HG02884 (cell line): ENCODE measurements around the gene BCAS1.
A peak's percentile ranks its signal among the peaks of the same experiment; 100 is the strongest.

Source experiments
- ATAC-seq: cut with Tn5 transposase; IDR thresholded peaks from one replicate; pipeline ENCODE4 v1.9.1; 2021; ENCODE audit warnings: mild to moderate bottlenecking, moderate library complexity; ENCODE audit not compliant: unreplicated experiment

The BCAS1 gene

GRCh38 chr20:54078296-54078984, 8.0 kb upstream of the BCAS1 start:
- no peak for ATAC-seq

- no peak for ATAC-seq
These were observed 5.9 kb upstream of the BCAS1 start for GRCh38 chr20:54076259-54076658.

- no peak for ATAC-seq
These were observed 4.9 kb upstream of the BCAS1 start for GRCh38 chr20:54075322-54075721.

- ATAC-seq = no peak
These were observed 4.1 kb upstream of the BCAS1 start for GRCh38 chr20:54074511-54074910.

- no peak for ATAC-seq
These were observed 2.9 kb upstream of the BCAS1 start for GRCh38 chr20:54073288-54073687.

- ATAC-seq = no peak
These were observed 858 bp downstream of the BCAS1 start for GRCh38 chr20:54069501-54069971.

- no peak for ATAC-seq
These were observed 1.4 kb downstream of the BCAS1 start for GRCh38 chr20:54068966-54069365.

GRCh38 chr20:54068495-54068894, 1.9 kb downstream of the BCAS1 start:
- no peak for ATAC-seq

GRCh38 chr20:54067606-54068174, 2.7 kb downstream of the BCAS1 start:
- peak; percentile 40 for ATAC-seq

- ATAC-seq = no peak
These were observed 4.8 kb downstream of the BCAS1 start for GRCh38 chr20:54065601-54066038.

GRCh38 chr20:54064939-54065338, 5.5 kb downstream of the BCAS1 start:
- no peak for ATAC-seq

DNA sequence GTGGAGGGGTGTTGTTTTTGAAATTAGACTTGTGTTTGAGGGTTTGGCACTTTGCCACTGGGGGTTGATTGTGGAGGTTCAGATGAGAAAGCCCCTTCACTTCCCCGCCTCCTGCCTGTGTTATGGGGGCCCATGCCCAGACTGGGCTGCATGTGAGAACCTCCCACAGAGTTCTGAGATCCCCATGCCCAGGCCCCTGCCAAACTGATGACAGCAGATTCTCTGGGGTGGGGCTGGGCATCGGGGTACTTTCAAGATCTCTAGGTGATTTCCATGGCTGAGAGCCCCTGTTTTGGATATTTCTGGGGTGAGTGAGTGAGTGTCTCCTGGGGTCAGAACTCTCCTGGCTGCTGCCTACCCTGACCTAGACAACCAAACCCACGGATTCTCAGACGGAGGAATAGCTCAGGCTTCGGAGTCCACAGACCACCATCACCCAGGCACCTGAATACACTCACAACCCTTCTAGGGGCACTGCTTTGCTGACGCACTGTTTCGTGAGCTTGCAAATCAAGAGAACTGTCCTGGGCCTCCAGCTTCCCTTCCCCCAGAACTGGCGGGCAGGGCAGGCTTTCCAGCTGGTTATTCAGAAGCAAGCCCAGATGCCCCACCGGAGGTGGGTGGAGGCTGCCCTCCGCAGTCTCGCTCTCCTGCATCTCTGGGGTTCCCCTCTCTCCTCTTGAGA, 6.3 kb downstream of the BCAS1 start:
- no peak for ATAC-seq

- ATAC-seq = no peak
These were observed 6.8 kb downstream of the BCAS1 start for GRCh38 chr20:54063580-54063979.

DNA sequence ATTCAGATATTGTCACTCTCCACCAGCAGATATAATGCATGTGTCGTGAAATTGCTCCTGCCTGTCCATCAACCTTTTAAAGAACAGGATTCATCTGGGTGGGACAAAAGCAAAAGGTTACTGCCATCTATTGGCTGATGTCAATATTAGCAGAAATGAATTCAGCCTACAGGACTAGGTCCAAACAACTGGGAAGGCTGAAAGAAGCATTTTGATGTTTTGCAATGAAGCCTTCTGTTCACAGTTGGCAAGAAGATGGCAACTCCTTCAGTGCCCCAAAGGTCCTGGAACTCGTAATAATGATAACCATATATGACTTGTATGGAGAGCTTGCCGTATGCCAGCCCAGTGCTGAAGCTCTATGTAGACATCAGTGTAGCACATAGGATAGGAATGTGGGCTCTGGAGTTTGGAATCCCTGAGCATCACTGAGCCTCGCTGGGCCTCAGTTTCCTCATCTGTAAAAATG, 7.5 kb downstream of the BCAS1 start:
- ATAC-seq = no peak

DNA sequence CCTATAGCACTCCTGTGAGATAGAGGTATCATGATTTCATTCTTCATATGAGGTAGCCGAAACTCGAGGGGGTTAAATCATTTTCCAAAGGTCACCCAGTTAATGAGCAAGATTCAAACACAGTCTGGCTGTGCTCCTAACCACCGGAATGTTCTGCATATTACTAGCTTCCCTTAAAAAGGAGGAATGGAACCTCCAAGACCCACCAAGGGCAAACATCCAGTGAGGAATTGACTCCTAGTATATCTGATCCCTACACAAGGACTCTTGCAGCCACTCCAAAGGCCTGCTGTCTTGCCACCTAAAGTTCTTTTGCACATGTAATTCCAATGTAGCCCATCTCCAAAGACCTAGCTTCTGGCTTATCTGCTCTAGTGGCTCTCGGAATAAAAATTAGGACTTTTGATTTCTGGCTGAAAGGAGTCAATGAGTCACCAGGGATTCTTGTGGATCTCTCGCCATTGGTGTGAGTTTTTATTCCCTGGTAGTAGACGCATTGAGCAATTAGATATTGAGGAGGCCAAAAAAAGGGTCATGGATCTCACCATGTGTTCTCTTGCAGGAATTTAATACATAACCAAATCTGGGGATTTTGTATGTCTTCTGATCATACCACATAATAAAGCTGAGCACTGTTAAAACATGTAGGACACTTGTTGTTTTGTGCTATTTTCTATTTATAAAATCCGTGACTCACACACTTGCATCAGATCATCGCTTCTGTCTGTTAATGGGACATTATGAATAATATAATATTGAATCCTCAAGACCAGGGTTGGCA, 9.1 kb downstream of the BCAS1 start:
- no peak for ATAC-seq

DNA sequence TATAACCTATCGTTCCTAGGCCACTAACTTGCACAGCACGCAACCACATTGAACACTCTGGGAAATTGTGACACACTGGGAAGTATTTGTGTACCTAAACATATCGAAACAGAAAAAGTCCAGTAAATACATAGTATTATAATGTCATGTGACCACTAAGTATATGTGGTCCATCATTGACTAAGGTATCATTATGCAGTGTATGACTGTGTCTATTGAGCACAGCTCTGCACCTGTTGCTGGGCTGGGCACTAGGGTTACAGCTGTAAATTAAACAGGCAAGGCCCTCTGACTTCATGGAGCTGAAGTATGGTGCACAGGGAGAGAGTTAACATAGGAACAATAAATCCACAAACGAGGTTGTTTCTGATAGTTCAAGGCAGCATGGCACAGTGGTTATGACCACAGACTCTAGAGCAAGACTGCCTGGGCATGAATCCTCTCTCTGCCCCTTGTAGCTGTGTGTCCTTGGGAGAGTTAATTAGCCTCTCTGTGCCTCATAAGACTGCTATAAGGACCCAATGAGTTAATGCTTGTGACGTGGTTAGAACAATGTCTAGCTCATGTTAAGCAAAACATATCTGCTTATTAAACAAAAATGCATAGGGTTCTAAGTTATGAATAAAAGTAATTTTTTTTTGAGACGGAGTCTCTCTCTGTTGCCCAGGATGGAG, 10.6 kb downstream of the BCAS1 start:
- ATAC-seq = no peak

GRCh38 chr20:54058420-54059139, 11.8 kb downstream of the BCAS1 start:
- peak; percentile 72 for ATAC-seq

- ATAC-seq = no peak
These were observed 13.4 kb downstream of the BCAS1 start for GRCh38 chr20:54056762-54057639.

GRCh38 chr20:54054516-54054915, 15.9 kb downstream of the BCAS1 start:
- no peak for ATAC-seq
